ENCODE measurements around the gene TRMT112. TPM values are rescaled to one million over a fixed set of nuclear protein-coding genes. Genes with fewer than 3 reads are reported as not detected.
A peak's percentile ranks its signal among the peaks of the same experiment; 100 is the strongest.

Gene TRMT112
- total RNA-seq, 1 donor from 2014 or later, result 257 TPM

GRCh38 chr11:64358536-64358906 is 41.2 kb upstream of the TRMT112 start:
- H3K27me3 Mint-ChIP-seq (ENCODE audit: insufficient read depth, low read depth), result peaks cover 8% of the 10 kb centered on the region
- Histone ChIP-seq H3K4me3 (peak overlapping the region; percentile 69), H3K9ac (no peak overlapping the region), H3K9me3 (ENCODE audit: low read depth) (no peaks in the 10 kb centered on the region), H2AFZ (replicated peaks) (peak overlapping the region; percentile 88), H3K27me3 (no peaks in the 10 kb centered on the region), H3K36me3 (no peaks in the 10 kb centered on the region), H3F3A (ENCODE audit: low read depth) (peaks cover 18% of the 10 kb centered on the region), H3K27ac (no peak overlapping the region), H3K79me2 (ENCODE audit: low read depth) (no peaks in the 10 kb centered on the region), H3K4me2 (peak overlapping the region; percentile 88), H4K20me1 (ENCODE audit: low read depth) (peaks cover 3% of the 10 kb centered on the region), H3K4me1 (peaks cover 21% of the 10 kb centered on the region)
- no peak for DNase-seq (ENCODE audit: low spot score)
- peaks cover 21% of the 10 kb centered on the region for H3K4me1 Mint-ChIP-seq
- peak overlapping the region; percentile 60 for H3K4me3 Mint-ChIP-seq
- H3K36me3 Mint-ChIP-seq, result peaks cover 11% of the 10 kb centered on the region
- TF ChIP-seq CTCF (IDR thresholded peaks at IDR 0.05) (no peak), EZH2phosphoT487 (IDR thresholded peaks at IDR 0.05) (no peak), EZH2 (IDR thresholded peaks at IDR 0.05) (no peak)
- H3K9me3 Mint-ChIP-seq, result no peaks in the 10 kb centered on the region
- H3K27ac Mint-ChIP-seq, result no peak overlapping the region

DNA sequence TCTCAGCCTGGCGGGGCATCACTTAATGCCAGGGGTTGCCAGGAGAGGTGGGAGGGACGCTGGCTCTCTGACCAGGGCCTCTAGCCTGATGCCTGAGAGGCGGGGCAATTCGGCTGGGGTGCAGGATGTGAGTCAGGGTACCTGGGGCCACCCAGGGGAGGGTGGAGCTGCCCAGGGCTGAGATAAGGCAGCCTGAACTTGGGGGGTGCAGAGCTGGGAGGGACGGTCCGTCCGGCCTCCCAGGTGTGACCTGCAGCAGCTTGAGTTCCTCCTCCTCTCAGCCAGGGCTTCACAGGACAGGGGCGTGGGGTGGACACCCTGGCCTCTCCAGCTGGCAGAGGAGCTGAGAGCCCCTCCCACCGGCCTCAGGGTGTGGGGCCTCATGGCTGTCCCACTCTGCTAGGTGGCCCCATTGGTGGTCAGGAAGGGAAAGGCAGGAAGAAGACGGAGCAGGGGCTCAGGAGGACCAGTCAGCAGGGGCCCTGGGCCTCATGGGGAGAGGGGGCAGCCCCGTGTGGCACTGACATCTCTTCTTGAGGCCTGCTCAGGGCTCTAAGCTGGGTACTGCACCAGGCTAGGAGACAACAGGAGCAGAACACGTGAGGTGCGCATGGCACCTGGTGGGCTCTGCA is 40.7 kb upstream of the TRMT112 start:
- Mint-ChIP-seq H3K4me3 (peak overlapping the region; percentile 38), H3K9me3 (no peaks in the 10 kb centered on the region), H3K36me3 (peaks cover 9% of the 10 kb centered on the region), H3K27ac (no peak overlapping the region), H3K4me1 (peaks cover 21% of the 10 kb centered on the region), H3K27me3 (ENCODE audit: insufficient read depth, low read depth) (peaks cover 8% of the 10 kb centered on the region)
- Histone ChIP-seq H2AFZ (replicated peaks) (peak overlapping the region; percentile 88), H3K36me3 (no peaks in the 10 kb centered on the region), H3K9ac (no peak overlapping the region), H3K27ac (no peak overlapping the region), H3F3A (ENCODE audit: low read depth) (peaks cover 18% of the 10 kb centered on the region), H3K4me1 (peaks cover 21% of the 10 kb centered on the region), H3K4me2 (peak overlapping the region; percentile 88), H3K27me3 (no peaks in the 10 kb centered on the region), H3K9me3 (ENCODE audit: low read depth) (no peaks in the 10 kb centered on the region), H3K79me2 (ENCODE audit: low read depth) (no peaks in the 10 kb centered on the region), H3K4me3 (no peak overlapping the region), H4K20me1 (ENCODE audit: low read depth) (peaks cover 3% of the 10 kb centered on the region)
- DNase-seq (ENCODE audit: low spot score), result no peak
- TF ChIP-seq EZH2phosphoT487 (IDR thresholded peaks at IDR 0.05), result no peak
- TF ChIP-seq CTCF (IDR thresholded peaks at IDR 0.05), result no peak
- TF ChIP-seq EZH2 (IDR thresholded peaks at IDR 0.05), result no peak

- H3K36me3 ChIP-seq, result no peaks in the 10 kb centered on the region
- H3K79me2 ChIP-seq (ENCODE audit: low read depth), result no peaks in the 10 kb centered on the region
- Mint-ChIP-seq H3K4me1 (peaks cover 21% of the 10 kb centered on the region), H3K36me3 (peaks cover 7% of the 10 kb centered on the region), H3K4me3 (no peak overlapping the region), H3K27ac (no peak overlapping the region), H3K9me3 (no peaks in the 10 kb centered on the region), H3K27me3 (ENCODE audit: insufficient read depth, low read depth) (peaks cover 8% of the 10 kb centered on the region)
- DNase-seq (ENCODE audit: low spot score), result no peak
- TF ChIP-seq EZH2phosphoT487 (IDR thresholded peaks at IDR 0.05) (no peak), EZH2 (IDR thresholded peaks at IDR 0.05) (no peak), CTCF (IDR thresholded peaks at IDR 0.05) (no peak)
- peaks cover 3% of the 10 kb centered on the region for H4K20me1 ChIP-seq (ENCODE audit: low read depth)
- H3F3A ChIP-seq (ENCODE audit: low read depth), result peaks cover 18% of the 10 kb centered on the region
- H3K4me3 ChIP-seq, result no peak overlapping the region
- no peak overlapping the region for H2AFZ ChIP-seq (replicated peaks)
- no peaks in the 10 kb centered on the region for H3K9me3 ChIP-seq (ENCODE audit: low read depth)
- no peaks in the 10 kb centered on the region for H3K27me3 ChIP-seq
- no peak overlapping the region for H3K27ac ChIP-seq
- H3K4me1 ChIP-seq, result peaks cover 21% of the 10 kb centered on the region
- no peak overlapping the region for H3K9ac ChIP-seq
- no peak overlapping the region for H3K4me2 ChIP-seq
Measured at GRCh38 chr11:64357446-64357845, 40.1 kb upstream of the TRMT112 start.
